Lung (tissue), 12 donors: ENCODE results near the gene TAF4. TPM values are rescaled to one million over a fixed set of nuclear protein-coding genes. Genes with fewer than 3 reads are reported as not detected.

Source experiments
- ATAC-seq: fragments of 200-7000 bp; cut with Tn5 transposase; one replicate; pipeline ENCODE4 v1.9.1; 2020; ENCODE audit warnings: moderate number of reproducible peaks; ENCODE audit not compliant: insufficient read depth, low FRiP score
- DNase-seq, 3 donors: peaks; one replicate each; pipeline ENCODE4 v3.0.0-alpha.2; 2013 to 2017
- H3K27ac ChIP-seq, 2 donors: one replicate each; pipeline ENCODE4 v1.5.1; 2013; ENCODE audit warnings: mild to moderate bottlenecking in 2 of 2, moderate library complexity in 2 of 2, control low read depth in 1 of 2, inconsistent platforms in 1 of 2, low read depth in 1 of 2, low read length in 1 of 2
- H3K27me3 ChIP-seq, 3 donors: one replicate each; pipeline ENCODE4 v1.5.1; 2013; ENCODE audit warnings: low read length in 2 of 3; ENCODE audit not compliant: control insufficient read depth in 3 of 3, insufficient read depth in 3 of 3
- H3K36me3 ChIP-seq, 4 donors: one replicate each; pipeline ENCODE4 v1.5.1; 2013; ENCODE audit warnings: low read length in 4 of 4, mild to moderate bottlenecking in 1 of 4, moderate library complexity in 1 of 4; ENCODE audit not compliant: control insufficient read depth in 4 of 4, insufficient read depth in 4 of 4
- H3K4me1 ChIP-seq, 5 donors: one replicate each; pipeline ENCODE4 v1.5.1; 2013; ENCODE audit warnings: low read length in 5 of 5, mild to moderate bottlenecking in 2 of 5, moderate library complexity in 1 of 5; ENCODE audit not compliant: control insufficient read depth in 5 of 5, insufficient read depth in 5 of 5
- H3K4me3 ChIP-seq: one replicate; pipeline ENCODE4 v1.5.1; 2013; ENCODE audit warnings: mild to moderate bottlenecking, control low read depth, moderate library complexity
- H3K9ac ChIP-seq, 2 donors: one replicate each; pipeline ENCODE4 v1.5.1; 2013; ENCODE audit warnings: low read length in 2 of 2, control low read depth in 1 of 2; ENCODE audit not compliant: insufficient read depth in 1 of 2
- H3K9me3 ChIP-seq, 4 donors: one replicate each; pipeline ENCODE4 v1.5.1; 2013; ENCODE audit warnings: low read length in 3 of 4, mild to moderate bottlenecking in 1 of 4, moderate library complexity in 1 of 4; ENCODE audit not compliant: control insufficient read depth in 4 of 4, insufficient read depth in 3 of 4
- CTCF ChIP-seq: IDR thresholded peaks from 2 replicates; pipeline ENCODE4 v1.5.1; 2012; ENCODE audit warnings: mild to moderate bottlenecking; ENCODE audit errors: control extremely low read depth, extremely low read depth
- WGBS, 2 donors: extraction: QIAGEN DNeasy Blood & Tissue Kit; methylation state at CpG; one replicate each; pipeline ENCODE4 v1.1.7; 2013; 5-methylcytosine and 5-hydroxymethylcytosine counted together
- polyA plus RNA-seq, 2 donors: library from polyadenylated mRNA; stranded (reverse); fragments of 200-250 nt; gene quantifications; one replicate each; pipeline ENCODE4 v1.2.1, GENCODE V29; 2013
- total RNA-seq, 2 donors: library from RNA; depleted of rRNA in 1 of 2; stranded (reverse); fragments of >200 nt in 1 of 2; gene quantifications; one replicate each; pipeline ENCODE4 v1.2.1, GENCODE V29; 2014 to 2021
- donor health status: control.
- donor health status: control.
- donor health status: Bipolar disorder and iron deficiency.
- donor health status: healthy.
- donor health status: DM: yes; HTN: yes; CAD: no.

The TAF4 gene
- total and polyA plus RNA-seq, 4 donors: 5.4 to 20.3 (median 10.9) TPM

- DNase-seq: no peak
- H3K9me3 ChIP-seq: peaks cover 0 to 3% (median 0%) of the 10 kb centered on the region in 4 donors
- H3K27me3 ChIP-seq: no peaks in the 10 kb centered on the region
- no peak for ATAC-seq
- no peak overlapping the region for H3K27ac ChIP-seq
- TF ChIP-seq CTCF: no peak
- H3K4me1 ChIP-seq: peaks cover 0 to 2% (median 0%) of the 10 kb centered on the region in 5 donors
- H3K36me3 ChIP-seq: no peaks in the 10 kb centered on the region
- H3K4me3 ChIP-seq: no peak overlapping the region
- no peak overlapping the region for H3K9ac ChIP-seq
- 95 to 96% methylated on average over 15 of the region's 15 CpGs for WGBS, 2 donors
Observed at GRCh38 chr20:62031462-62032092, 34.1 kb downstream of the TAF4 start.

GRCh38 chr20:62030834-62031434 lies 34.7 kb downstream of the TAF4 start:
- Histone ChIP-seq H3K9ac (no peak overlapping the region), H3K27me3 (no peaks in the 10 kb centered on the region), H3K36me3 (no peaks in the 10 kb centered on the region), H3K4me1 (peaks cover 0 to 7% (median 4%) of the 10 kb centered on the region in 5 donors), H3K9me3 (no peaks in the 10 kb centered on the region), H3K4me3 (no peak overlapping the region), H3K27ac (no peak overlapping the region)
- DNase-seq (no peak), ATAC-seq (no peak)
- WGBS, 2 donors: 66 to 77% methylated on average over 14 of the region's 14 CpGs
- no peak for TF ChIP-seq CTCF

- DNase-seq (no peak), ATAC-seq (no peak)
- Histone ChIP-seq H3K36me3 (no peaks in the 10 kb centered on the region), H3K27ac (no peak overlapping the region), H3K9ac (no peak overlapping the region), H3K4me1 (peaks cover 4 to 12% (median 7%) of the 10 kb centered on the region in 5 donors), H3K4me3 (no peak overlapping the region), H3K9me3 (no peaks in the 10 kb centered on the region), H3K27me3 (no peaks in the 10 kb centered on the region)
- TF ChIP-seq CTCF: no peak
- WGBS, 2 donors: 92 to 94% methylated on average over 9 of the region's 9 CpGs
Observed at GRCh38 chr20:62030357-62030756, 35.3 kb downstream of the TAF4 start.
